Activated naive CD4-positive, alpha-beta T cell treated with anti-CD3 and anti-CD28 coated beads, Interleukin-2, amount 50 U/mL, for 16 hours (primary cell): ENCODE measurements around the gene TRIM47.
"Not testable (repeated sequence)": the region's sequence is repeated elsewhere in the genome, so short reads cannot be mapped to it uniquely, and the experiment has no call there.

Experiments
- DNase-seq: peaks from one replicate; pipeline ENCODE4 v3.0.0-alpha.2; 2020

TRIM47 gene

DNA sequence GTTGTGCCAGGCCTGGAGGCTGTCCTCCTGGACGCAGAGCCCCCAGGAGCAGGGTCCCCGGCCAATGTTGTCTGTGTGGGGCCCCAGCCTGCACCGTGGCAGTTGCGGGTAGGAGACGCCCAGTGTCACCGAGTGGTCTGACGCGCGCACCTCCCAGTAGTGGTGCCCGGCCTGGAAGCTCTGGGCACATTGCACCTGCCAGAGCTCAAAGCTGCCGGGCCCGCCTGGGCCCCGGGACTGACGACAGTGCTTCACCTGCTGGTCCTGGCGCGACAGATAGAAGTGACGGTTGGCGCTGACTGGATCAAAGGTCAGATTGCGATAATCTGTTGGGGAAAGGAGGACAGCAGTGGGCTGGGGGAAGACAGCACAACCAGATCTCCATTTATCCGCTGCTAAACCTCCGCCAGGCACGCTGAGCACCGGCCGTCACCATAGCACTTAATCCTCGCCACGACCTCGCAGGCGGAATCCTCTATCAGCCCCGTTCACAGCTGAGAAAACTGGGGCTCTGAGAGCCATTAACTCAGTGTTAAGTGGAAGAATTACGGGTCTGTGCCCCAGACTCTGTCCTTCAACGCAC is 12.7 kb upstream of the TRIM47 start:
- DNase-seq = no peak

DNA sequence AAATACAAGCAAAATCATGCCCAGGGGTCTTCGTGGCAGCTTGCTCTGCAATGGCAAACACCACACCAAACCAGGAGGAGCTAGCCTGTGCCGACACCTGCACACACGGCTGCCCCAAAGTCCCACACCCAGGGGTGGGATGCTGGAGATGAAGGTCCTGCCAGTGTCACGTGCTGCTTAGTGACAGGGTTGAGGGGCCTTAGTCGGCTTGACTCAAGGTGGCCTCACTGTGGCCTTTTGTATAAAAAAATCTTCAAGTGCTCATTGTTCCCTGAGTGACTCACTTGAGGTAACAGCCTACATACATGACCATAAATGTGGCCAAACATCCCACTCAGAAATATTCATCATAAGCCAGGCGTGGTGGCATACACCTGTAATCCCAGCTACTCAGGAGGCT is 11.1 kb upstream of the TRIM47 start:
- DNase-seq = no peak

DNA sequence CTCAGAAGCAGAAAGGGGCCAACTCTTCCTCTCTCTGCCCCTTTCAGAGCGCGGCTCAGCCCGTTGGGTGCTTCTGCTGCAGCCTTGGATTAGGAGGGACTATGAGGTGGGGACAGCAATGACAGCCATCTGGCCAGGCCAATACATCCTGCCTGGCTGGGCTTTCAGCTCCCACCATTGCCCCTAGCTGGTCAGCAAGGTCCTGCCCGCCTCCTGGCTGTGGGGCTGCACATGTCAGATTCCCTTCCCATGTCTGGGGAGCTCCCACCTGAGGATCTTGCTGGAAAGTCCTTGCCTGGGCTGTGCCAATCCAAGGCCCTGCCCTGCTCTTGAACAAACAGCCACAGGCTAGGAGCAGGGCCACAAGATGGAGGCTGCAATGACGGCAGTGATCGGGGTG is 10.1 kb upstream of the TRIM47 start:
- no peak for DNase-seq

DNA sequence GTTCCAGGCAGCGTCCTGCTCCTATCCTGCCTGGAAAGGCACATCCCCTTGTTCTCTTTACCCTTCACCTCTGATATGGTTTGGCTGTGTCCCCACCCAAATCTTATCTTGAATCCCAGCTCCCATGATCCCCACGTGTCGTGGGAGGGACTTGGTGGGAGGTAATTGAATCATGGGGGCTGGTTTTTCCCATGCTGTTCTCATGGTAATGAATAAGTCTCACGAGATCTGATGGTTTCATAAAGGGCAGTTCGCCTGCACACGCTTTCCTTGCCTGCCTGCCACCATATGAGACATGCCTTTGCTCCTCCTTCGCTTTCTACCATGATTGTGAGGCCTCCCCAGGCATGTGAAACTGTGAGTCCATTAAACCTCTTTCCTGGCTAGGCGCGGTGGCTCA is 7.5 kb upstream of the TRIM47 start:
- not testable (repeated sequence) for DNase-seq

DNA sequence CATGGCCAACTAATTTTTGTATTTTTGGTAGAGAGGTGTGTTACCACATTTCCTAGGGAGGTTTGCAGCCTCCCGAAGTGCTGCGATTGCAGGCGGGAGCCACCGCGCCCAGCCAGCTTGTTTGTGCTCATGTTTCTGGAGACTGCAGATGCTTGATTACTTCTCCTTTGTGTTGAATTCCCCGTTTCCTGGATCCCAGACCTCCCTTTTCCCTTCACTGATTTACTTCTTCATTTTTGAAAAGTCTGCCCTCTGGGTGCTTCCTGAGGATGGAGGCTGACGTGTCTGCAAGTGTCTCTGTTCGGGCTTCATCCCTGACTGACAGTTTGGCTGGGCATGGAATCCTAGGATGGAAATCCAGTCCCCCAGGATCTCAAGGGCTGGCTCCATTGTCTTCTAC is 7.0 kb upstream of the TRIM47 start:
- no peak for DNase-seq

DNA sequence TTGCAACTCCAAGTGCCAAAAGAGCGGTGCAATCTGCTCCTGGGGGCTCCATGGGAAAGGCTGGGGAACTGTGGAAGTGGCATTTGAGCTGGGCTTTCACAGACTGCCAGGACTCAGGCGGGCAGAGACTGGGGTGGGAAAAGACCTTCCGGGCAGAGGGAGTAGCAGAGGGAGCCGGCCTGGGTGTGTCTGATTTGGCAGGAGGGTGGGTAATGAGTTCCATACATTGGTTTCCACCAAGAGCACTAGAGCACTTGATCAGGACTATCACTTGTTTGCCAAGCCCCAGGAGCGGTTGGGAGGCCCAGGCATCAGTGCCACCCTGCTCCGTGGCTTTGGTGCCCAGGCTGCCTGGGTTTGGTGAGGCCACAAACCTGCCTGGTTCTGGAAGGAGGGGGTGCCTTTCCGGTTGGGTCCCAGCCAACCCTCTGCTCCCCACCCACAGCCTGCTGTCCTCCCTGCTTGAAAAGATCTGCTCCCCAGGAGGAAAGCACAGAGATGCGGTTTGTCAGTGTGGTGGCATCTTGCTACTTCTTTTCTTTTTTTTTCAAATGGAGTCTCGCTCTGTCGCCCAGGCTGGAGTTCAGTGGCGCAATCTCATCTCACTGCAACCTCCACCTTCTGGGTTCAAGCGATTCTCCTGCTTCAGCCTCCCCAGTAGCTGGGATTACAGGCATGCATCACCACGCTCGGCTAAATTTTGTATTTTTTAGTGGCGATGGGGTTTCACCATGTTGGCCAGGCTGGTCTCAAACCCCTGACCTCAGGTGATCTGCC is 3.5 kb upstream of the TRIM47 start:
- DNase-seq = no peak

DNA sequence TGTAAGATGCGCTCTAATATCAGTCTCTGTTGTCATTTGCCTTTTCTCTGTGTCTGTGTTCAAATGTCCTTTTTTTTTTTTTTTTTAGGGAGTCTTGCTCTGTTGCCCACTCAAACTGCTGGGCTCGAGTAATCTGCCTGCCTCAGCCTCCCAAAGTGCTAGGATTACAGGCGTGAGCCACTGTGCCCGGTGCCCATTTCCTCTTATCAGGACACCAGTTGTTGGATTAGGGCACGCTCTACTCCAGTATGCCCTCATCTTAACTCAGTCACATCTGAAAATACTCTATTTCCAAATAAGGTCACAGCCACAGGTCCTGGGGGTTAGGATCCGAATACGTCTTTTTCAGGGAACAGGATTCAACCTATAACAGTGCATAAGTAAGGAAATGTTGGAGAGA is 1.9 kb upstream of the TRIM47 start:
- no peak for DNase-seq

DNA sequence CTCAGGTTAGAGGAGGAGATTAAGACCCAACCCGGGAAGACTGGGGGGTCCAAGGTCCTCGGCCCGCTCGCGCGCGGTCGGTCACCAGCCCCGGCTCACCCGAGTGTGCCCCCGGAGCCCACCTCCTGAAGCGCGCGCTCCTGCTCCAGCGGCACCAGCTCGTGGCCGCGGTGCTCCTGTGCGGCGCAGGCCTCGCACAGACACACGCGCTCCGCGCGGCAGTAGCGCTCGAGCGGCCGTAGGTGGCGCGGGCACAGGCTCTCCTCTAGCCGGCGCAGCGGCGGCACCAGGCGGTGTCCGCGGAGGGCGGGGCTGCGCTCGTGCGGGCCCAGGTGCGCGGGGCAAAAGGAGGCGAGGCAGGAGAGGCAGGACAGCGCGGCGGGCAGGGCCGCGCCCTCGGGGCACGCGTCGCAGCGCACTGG is 618 bp downstream of the TRIM47 start:
- peak; percentile 76 for DNase-seq

DNA sequence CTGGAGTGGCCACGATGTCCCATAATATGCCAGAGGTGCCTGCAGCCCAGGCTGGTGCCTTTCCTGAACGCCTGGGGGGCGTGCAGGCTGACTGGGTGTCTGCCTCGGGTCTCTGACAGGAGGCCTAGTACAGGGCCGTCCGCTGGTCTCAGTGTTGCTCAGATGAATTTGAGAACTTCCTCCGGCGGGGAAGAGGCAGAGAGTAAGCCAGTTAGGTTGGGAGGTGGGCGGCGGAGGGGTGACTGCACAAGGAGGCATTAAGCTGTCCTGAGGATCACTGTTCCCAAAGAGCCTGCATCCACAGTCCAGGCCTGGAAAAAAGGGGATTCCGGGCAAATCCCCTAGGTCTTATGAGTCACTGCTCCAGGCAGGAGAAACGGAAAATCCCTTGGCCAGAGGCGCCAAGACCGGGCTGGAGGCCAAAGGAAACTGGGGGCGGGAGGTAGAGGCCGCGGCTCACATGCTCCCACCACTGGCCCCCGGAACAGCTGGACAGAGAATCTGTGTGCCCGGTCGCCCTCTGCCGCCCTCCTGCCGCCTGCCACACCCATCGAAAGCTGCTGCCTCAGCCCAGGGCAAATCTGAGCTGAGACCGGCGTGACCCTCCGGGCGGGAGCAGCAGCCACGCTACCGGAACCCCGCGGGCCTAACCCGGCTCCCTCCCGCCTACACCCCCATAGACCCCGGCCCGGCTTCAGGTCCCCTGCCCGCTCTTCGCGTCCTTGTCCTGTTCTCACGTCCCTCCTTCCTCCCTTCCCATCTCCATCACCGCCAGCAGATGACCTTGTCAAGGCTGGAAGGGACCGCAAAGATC is 1.2 kb downstream of the TRIM47 start:
- DNase-seq = peak; percentile 37

DNA sequence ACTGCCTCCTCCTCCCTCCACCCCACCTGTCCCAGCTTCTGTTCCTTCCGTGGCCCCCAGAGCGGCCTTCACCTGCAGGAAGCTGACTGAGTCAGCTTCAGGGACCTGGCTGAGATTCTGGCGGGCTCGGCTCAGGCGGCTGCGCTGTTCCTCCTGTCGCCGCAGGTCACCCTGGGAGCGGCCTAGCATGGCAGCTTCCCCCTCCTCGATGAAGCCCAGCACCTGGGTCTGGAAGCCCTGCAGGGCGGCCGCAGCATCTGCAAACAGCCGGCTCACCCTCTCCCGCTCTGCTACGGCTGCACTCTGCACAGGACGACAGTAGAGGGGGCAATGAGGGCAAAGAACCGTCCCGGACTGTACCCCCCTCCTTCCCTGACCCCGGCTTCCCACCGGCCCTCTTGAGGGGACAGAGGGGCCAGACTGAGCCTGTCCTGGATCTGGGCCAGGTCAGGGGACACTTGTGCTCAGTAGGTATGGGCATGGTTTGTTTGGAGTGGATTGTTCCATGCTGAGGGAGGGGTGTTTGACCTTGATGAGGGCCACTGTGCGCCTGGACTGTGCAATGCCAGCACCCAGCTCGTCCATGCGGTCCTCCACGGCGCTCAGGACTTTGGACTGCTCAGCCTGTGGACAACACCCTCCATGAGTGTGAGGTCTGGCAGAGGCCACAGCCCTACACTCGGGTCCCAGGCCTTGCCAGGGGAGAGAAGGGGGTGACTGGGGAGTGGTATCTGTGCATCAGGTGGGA is 2.0 kb downstream of the TRIM47 start:
- peak; percentile 61 for DNase-seq

DNA sequence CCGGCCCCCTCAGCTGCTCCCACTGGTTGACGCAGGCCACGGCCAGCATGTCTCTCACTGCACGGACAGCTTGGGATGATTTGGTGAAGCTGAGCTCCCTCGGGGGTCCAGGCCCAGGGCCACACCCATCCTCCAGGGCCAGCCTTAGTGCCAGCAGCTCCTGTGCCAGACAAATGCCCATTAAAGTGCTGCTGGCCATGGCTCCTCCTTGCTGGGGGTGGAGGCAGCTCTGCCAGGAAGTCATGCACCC is 2.5 kb downstream of the TRIM47 start:
- DNase-seq = no peak

DNA sequence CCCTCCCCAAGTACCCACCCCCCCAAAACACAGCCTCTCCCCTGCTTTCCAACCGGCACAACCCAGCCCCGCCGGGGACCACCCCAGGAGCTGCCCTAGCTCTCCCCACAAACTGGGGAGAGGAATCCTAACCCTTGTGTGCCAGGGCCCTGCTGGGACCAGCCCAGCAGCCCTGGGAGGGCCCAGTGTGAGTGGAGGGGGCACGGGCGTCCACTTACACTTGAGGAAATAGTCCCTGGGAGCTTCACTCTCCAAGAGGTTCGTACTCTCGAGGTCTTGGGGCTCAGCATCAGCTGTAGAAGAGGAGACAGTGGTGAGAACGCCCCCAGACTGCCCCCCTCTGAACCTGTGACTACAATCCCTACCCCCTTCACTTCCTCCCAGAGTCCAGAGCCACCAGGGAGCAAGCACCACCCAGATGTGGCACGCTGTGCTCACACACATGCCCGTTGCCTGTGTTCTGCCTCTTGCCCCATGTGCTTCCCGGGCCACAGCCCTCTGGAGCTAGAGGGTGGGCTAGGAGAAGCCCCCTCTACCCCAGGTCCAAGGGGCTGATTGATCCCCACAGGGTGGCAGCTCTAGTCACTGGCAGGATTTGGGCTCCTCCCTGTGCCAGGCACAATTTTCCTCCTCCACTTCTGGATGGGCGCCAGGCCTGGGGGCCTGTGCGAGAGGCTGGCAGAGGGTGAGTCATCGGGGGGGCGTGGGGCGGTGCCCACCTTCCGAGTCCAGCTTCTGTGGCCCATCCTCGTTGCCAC is 3.0 kb downstream of the TRIM47 start:
- no peak for DNase-seq

DNA sequence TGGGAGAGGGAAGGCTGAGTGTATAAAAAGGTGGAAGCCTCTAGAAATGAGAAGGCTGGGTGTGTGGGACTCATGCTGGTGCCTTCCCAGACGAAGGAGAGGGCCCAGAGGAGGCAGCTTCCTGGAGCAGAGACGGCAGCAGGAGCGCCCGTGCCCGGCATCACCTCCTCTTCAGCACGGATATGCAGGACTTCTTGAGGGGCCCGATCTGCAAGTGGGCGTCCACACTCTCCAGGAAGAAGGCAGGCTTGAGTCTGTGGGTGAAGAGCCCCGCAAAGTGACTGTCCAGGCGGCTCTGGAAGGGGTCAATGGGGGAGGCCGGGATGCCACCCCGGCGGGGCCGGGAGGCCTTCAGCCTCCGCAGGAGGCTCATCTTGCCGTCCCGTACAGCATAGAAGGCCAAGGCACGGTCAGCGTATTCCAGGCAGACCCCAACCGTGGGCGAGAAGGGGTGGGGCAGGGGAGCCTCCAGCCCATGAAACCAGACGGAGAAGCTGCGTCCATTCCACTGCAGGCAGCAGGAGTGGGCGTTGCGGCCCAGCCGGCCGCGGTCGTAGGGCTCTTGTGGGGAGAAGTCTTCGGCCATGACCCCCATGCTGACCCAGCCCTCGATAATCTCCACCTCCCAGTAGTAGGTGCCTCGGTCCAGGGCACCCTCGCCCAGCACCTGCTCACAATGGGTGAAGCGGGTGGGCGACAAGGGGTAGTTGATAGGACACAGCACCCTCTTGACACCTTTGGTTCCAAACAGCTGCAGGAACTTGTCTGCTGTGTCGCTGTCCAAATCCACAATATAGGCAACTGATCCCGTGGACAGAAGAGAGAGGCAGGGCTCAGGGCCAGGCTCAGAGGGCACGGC is 3.8 kb downstream of the TRIM47 start:
- DNase-seq = no peak

DNA sequence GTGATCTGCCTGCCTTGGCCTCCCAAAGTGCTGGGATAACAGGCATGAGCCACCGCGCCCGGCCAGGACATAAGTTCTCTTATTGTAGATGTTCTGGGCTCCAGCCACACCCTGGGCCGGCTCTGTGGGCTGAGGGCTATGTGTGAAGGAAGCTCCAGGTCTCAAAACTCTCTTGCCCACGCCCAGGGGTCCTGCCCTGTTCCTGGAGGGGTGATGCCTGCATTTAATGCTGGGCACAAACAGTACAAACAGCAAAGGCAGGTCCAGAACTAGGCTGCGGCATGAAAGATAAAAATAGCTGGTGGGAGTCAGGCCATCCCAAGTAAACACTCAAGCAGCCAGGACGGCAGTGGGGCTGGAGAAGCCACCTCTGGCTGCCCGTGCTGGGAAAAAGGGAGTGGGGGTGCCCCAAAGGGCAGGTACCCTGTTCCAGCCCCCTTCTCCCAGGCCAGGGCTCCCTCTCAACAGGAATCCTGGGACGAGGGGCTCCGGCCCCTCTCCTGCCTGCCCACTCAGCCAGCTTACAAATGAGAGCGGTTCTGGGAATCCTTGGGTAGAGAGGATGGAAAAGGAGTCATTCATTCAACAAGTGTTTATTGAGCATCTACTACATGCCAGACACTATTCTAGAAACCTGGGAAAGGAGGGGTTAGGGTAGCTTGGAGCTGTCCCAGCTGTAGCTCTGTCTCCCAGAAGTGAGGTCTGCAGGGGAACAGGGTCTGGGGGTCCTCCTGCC is 4.6 kb downstream of the TRIM47 start:
- no peak for DNase-seq

DNA sequence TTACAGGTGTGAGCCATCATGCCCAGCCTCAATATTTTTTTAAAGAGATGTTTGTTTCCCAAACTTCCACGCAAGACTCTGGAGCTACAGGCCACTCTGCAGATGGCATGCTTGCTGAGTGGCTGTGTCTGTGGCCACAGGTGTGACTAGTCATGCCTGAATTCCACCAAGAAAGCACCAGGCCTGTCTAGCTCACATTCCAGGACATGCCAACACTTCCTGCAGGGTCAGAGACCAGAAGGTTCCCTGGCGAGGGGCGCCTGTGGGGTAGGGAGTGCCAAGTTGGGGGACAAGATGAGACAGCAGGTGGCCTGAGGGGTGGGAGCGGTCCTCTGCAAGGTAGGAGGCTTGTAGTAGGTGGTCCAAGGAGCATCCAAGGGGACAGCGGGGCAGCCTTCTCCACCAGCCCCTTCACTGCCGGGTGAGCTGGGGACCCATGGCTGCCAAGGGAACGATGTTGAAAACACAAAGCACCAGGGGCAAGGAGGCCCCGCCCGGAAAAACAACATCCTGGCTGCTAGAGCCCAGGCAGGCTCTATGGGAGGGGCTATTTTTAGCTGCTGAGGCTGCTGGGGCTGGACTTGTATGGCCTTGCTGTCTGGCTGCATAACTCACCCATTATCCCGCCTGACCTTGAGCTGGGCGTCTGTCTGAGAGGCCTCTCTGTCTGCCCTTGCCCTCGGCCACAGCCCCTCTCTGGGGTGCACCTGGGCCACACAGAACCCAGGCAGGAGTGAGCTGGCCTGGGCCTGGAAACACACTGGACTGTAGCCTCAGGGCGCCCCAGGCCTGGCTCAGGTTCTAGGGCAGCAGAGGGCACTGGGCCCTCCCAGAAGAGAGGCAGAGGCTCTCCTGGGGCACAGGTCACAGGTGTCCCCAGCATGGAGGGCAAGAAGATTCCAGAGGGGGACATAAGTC is 5.7 kb downstream of the TRIM47 start:
- DNase-seq = peak; percentile 26

DNA sequence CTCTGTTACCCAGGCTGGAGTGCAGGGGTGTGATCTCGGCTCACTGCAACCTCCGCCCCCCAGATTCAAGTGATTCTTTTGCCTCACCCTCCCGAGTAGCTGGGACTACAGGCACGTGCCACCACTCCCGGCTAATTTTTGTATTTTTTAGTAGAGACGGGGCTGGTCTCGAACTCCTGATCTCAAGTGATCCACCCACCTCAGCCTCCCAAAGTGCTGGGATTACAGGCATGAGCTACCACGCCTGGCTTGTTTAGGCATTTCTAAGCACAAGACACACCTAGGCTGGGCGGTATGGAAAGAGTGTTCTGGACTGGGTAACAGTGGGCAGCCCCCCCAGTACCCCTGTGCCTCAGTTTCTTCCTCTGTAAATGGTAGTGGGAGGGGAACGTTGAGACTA is 8.2 kb downstream of the TRIM47 start:
- not testable (repeated sequence) for DNase-seq

DNA sequence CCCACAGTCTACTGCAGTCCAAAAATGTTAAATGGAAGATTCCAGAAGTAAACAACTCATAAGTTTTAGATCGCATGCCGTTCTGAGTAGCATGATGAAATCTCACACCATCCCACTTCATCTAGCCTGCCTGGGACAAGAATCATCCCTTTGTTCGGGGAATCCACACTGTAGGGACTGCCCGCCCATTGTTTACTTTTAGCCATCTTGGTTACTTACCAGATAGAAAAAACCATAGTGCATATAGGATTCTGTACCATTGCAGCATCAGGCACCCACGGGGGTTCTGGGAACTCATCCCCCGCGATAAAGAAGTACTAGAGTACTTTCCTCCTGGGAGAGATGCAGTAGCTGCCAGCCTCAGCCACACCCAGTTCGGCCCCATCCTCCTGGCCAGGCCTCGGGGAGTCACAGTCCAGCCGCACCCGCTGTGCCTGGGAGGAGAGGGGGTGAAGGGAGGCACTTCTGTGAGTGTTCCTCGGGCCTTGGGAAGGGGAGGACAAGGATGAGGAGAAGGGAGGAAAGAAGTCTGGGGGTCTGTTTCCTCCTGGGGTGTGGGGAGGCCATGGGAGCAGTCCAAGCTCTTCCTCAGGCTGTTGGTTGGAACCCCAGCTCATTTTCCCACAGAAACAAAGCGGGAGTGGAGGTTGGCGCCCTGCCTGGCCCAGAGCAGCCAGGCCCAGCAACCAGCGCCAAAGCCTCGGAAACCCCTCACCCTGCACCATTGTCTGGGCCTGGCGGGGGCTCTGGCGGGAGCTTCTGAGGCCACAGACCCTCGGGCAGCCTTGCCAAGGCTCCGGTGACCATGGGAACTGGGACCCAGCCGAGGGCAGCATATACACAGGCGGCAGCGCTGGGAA is 8.9 kb downstream of the TRIM47 start:
- no peak for DNase-seq

DNA sequence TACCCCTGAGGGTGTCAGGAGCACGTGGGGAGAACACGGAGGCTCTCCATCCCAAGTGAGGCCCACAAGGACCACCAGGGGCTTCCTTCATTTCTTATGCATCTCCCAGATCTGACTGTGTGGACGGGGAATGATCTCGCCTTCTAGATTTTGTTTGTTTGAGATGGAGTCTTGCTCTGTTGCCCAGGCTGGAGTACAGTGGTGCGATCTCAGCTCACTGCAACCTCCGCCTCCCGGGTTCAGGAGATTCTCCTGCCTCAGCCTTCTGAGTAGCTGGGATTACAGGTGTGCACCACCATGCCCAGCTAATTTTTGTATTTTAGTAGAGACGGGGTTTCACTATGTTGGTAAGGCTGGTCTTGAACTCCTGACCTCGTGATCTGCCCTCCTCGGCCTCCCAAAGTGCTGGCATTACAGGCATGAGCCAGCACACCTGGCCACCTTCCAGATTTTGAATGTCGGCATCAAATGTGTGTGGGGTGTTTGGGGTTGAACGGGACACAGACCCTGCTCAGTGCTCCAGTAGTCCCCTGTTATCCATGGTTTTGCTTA is 9.6 kb downstream of the TRIM47 start:
- not testable (repeated sequence) for DNase-seq
